ENCODE measurements around the gene POLA1.

Gene POLA1

GRCh38 chrX:24759786-24760185 lies 66.1 kb downstream of the POLA1 start:
- no peaks in the 10 kb centered on the region for H3K27me3 ChIP-seq (ENCODE audit: control insufficient read depth in 1 of 2, insufficient read depth in 2 of 2, low read length in 2 of 2)
- no peak overlapping the region for H3K9ac ChIP-seq (ENCODE audit: low read depth in 1 of 2, low read length in 2 of 2)
- H3K9me3 ChIP-seq (ENCODE audit: control insufficient read depth in 1 of 2, low read length in 2 of 2): no peaks in the 10 kb centered on the region
- H3K27ac ChIP-seq (ENCODE audit: low read depth, low read length): no peak overlapping the region
- H3K4me3 ChIP-seq (ENCODE audit: low read depth in 1 of 2, low read length in 2 of 2): no peak overlapping the region
- H3K36me3 ChIP-seq (ENCODE audit: control insufficient read depth in 1 of 2, insufficient read depth in 2 of 2, low read length in 2 of 2): peaks cover 0 to 7% of the 10 kb centered on the region in 2 donors
- H3K4me1 ChIP-seq (ENCODE audit: control insufficient read depth in 1 of 2, insufficient read depth in 2 of 2, low read length in 2 of 2): no peaks in the 10 kb centered on the region

- H3K27ac ChIP-seq (ENCODE audit: low read depth, low read length): no peak overlapping the region
- H3K4me3 ChIP-seq (ENCODE audit: low read depth in 1 of 2, low read length in 2 of 2): no peak overlapping the region
- H3K9me3 ChIP-seq (ENCODE audit: control insufficient read depth in 1 of 2, low read length in 2 of 2): no peaks in the 10 kb centered on the region
- H3K36me3 ChIP-seq (ENCODE audit: control insufficient read depth in 1 of 2, insufficient read depth in 2 of 2, low read length in 2 of 2): peaks cover 0 to 7% of the 10 kb centered on the region in 2 donors
- H3K27me3 ChIP-seq (ENCODE audit: control insufficient read depth in 1 of 2, insufficient read depth in 2 of 2, low read length in 2 of 2): no peaks in the 10 kb centered on the region
- no peaks in the 10 kb centered on the region for H3K4me1 ChIP-seq (ENCODE audit: control insufficient read depth in 1 of 2, insufficient read depth in 2 of 2, low read length in 2 of 2)
- H3K9ac ChIP-seq (ENCODE audit: low read depth in 1 of 2, low read length in 2 of 2): no peak overlapping the region
Measured at GRCh38 chrX:24760363-24761000, 66.8 kb downstream of the POLA1 start.

DNA sequence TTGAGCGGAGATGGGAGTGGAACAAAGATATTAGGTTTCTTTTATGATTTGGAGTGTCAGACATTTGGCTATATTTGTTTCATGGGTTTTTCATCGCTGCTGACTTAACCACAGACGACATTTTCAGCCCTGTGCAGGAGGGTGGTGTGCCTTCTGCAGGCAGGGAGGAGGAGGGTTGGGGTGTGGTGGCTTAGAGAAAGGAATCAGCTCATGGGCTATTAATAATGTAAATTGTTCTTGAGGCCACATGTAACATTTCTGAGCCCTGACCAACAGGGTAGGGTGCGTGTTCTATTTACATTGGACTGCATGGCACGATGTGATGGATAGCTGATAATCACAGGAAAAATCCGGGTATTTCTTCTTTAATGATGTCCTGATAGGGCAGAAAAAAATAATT lies 67.6 kb downstream of the POLA1 start:
- no peaks in the 10 kb centered on the region for H3K4me1 ChIP-seq (ENCODE audit: control insufficient read depth in 1 of 2, insufficient read depth in 2 of 2, low read length in 2 of 2)
- no peak overlapping the region for H3K9ac ChIP-seq (ENCODE audit: low read depth in 1 of 2, low read length in 2 of 2)
- H3K27ac ChIP-seq (ENCODE audit: low read depth, low read length): no peak overlapping the region
- no peaks in the 10 kb centered on the region for H3K27me3 ChIP-seq (ENCODE audit: control insufficient read depth in 1 of 2, insufficient read depth in 2 of 2, low read length in 2 of 2)
- no peaks in the 10 kb centered on the region for H3K9me3 ChIP-seq (ENCODE audit: control insufficient read depth in 1 of 2, low read length in 2 of 2)
- H3K4me3 ChIP-seq (ENCODE audit: low read depth in 1 of 2, low read length in 2 of 2): no peak overlapping the region
- H3K36me3 ChIP-seq (ENCODE audit: control insufficient read depth in 1 of 2, insufficient read depth in 2 of 2, low read length in 2 of 2): peaks cover 0 to 7% of the 10 kb centered on the region in 2 donors

DNA sequence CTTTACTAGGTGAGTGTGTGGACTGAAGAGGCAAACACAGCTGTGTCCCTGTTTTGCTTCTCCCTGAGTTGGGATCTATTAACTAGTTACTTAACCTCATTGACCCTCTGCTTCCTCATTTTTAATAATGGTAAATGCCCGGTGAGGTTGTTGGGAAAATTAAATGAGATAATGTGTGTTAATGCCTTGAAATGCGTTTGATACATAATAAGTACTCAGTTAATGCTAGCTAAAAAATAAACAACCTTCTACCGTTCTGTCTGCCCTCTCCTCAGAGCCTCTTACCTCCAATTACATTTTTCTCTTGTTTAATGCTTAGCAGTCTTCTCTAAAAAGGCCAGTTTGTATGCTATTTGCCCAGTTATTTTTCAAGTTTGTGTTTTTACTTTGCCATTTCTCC lies 70.3 kb downstream of the POLA1 start:
- H3K9ac ChIP-seq (ENCODE audit: low read depth in 1 of 2, low read length in 2 of 2): no peak overlapping the region
- no peaks in the 10 kb centered on the region for H3K4me1 ChIP-seq (ENCODE audit: control insufficient read depth in 1 of 2, insufficient read depth in 2 of 2, low read length in 2 of 2)
- no peaks in the 10 kb centered on the region for H3K27me3 ChIP-seq (ENCODE audit: control insufficient read depth in 1 of 2, insufficient read depth in 2 of 2, low read length in 2 of 2)
- peaks cover 0 to 7% of the 10 kb centered on the region in 2 donors for H3K36me3 ChIP-seq (ENCODE audit: control insufficient read depth in 1 of 2, insufficient read depth in 2 of 2, low read length in 2 of 2)
- no peak overlapping the region for H3K27ac ChIP-seq (ENCODE audit: low read depth, low read length)
- no peak overlapping the region for H3K4me3 ChIP-seq (ENCODE audit: low read depth in 1 of 2, low read length in 2 of 2)
- H3K9me3 ChIP-seq (ENCODE audit: control insufficient read depth in 1 of 2, low read length in 2 of 2): no peaks in the 10 kb centered on the region

- no peaks in the 10 kb centered on the region for H3K9me3 ChIP-seq (ENCODE audit: control insufficient read depth in 1 of 2, low read length in 2 of 2)
- no peak overlapping the region for H3K27ac ChIP-seq (ENCODE audit: low read depth, low read length)
- no peak overlapping the region for H3K4me3 ChIP-seq (ENCODE audit: low read depth in 1 of 2, low read length in 2 of 2)
- no peaks in the 10 kb centered on the region for H3K27me3 ChIP-seq (ENCODE audit: control insufficient read depth in 1 of 2, insufficient read depth in 2 of 2, low read length in 2 of 2)
- no peak overlapping the region for H3K9ac ChIP-seq (ENCODE audit: low read depth in 1 of 2, low read length in 2 of 2)
- H3K4me1 ChIP-seq (ENCODE audit: control insufficient read depth in 1 of 2, insufficient read depth in 2 of 2, low read length in 2 of 2): no peaks in the 10 kb centered on the region
- H3K36me3 ChIP-seq (ENCODE audit: control insufficient read depth in 1 of 2, insufficient read depth in 2 of 2, low read length in 2 of 2): peaks cover 0 to 2% of the 10 kb centered on the region in 2 donors
Measured at GRCh38 chrX:24767557-24767956, 73.8 kb downstream of the POLA1 start.

- Histone ChIP-seq H3K9me3 (ENCODE audit: control insufficient read depth in 1 of 2, low read length in 2 of 2) (no peaks in the 10 kb centered on the region), H3K4me3 (ENCODE audit: low read depth in 1 of 2, low read length in 2 of 2) (no peak overlapping the region), H3K9ac (ENCODE audit: low read depth in 1 of 2, low read length in 2 of 2) (no peak overlapping the region), H3K36me3 (ENCODE audit: control insufficient read depth in 1 of 2, insufficient read depth in 2 of 2, low read length in 2 of 2) (no peaks in the 10 kb centered on the region), H3K27me3 (ENCODE audit: control insufficient read depth in 1 of 2, insufficient read depth in 2 of 2, low read length in 2 of 2) (no peaks in the 10 kb centered on the region), H3K27ac (ENCODE audit: low read depth, low read length) (no peak overlapping the region), H3K4me1 (ENCODE audit: control insufficient read depth in 1 of 2, insufficient read depth in 2 of 2, low read length in 2 of 2) (no peaks in the 10 kb centered on the region)
Measured at GRCh38 chrX:24768556-24768955, 74.8 kb downstream of the POLA1 start.

GRCh38 chrX:24774650-24775049 lies 80.9 kb downstream of the POLA1 start:
- no peaks in the 10 kb centered on the region for H3K36me3 ChIP-seq (ENCODE audit: control insufficient read depth in 1 of 2, insufficient read depth in 2 of 2, low read length in 2 of 2)
- H3K27ac ChIP-seq (ENCODE audit: low read depth, low read length): no peak overlapping the region
- no peak overlapping the region for H3K4me3 ChIP-seq (ENCODE audit: low read depth in 1 of 2, low read length in 2 of 2)
- H3K9me3 ChIP-seq (ENCODE audit: control insufficient read depth in 1 of 2, low read length in 2 of 2): no peaks in the 10 kb centered on the region
- H3K27me3 ChIP-seq (ENCODE audit: control insufficient read depth in 1 of 2, insufficient read depth in 2 of 2, low read length in 2 of 2): no peaks in the 10 kb centered on the region
- H3K9ac ChIP-seq (ENCODE audit: low read depth in 1 of 2, low read length in 2 of 2): no peak overlapping the region
- H3K4me1 ChIP-seq (ENCODE audit: control insufficient read depth in 1 of 2, insufficient read depth in 2 of 2, low read length in 2 of 2): peaks cover 0 to 12% of the 10 kb centered on the region in 2 donors

GRCh38 chrX:24775891-24776290 lies 82.2 kb downstream of the POLA1 start:
- Histone ChIP-seq H3K27ac (ENCODE audit: low read depth, low read length) (no peak overlapping the region), H3K4me3 (ENCODE audit: low read depth in 1 of 2, low read length in 2 of 2) (no peak overlapping the region), H3K27me3 (ENCODE audit: control insufficient read depth in 1 of 2, insufficient read depth in 2 of 2, low read length in 2 of 2) (no peaks in the 10 kb centered on the region), H3K9ac (ENCODE audit: low read depth in 1 of 2, low read length in 2 of 2) (no peak overlapping the region), H3K9me3 (ENCODE audit: control insufficient read depth in 1 of 2, low read length in 2 of 2) (no peaks in the 10 kb centered on the region), H3K36me3 (ENCODE audit: control insufficient read depth in 1 of 2, insufficient read depth in 2 of 2, low read length in 2 of 2) (no peaks in the 10 kb centered on the region), H3K4me1 (ENCODE audit: control insufficient read depth in 1 of 2, insufficient read depth in 2 of 2, low read length in 2 of 2) (peaks cover 0 to 12% of the 10 kb centered on the region in 2 donors)

- H3K36me3 ChIP-seq (ENCODE audit: control insufficient read depth in 1 of 2, insufficient read depth in 2 of 2, low read length in 2 of 2): no peaks in the 10 kb centered on the region
- H3K9ac ChIP-seq (ENCODE audit: low read depth in 1 of 2, low read length in 2 of 2): no peak overlapping the region
- H3K4me3 ChIP-seq (ENCODE audit: low read depth in 1 of 2, low read length in 2 of 2): no peak overlapping the region
- peaks cover 0 to 12% of the 10 kb centered on the region in 2 donors for H3K4me1 ChIP-seq (ENCODE audit: control insufficient read depth in 1 of 2, insufficient read depth in 2 of 2, low read length in 2 of 2)
- H3K27ac ChIP-seq (ENCODE audit: low read depth, low read length): no peak overlapping the region
- H3K9me3 ChIP-seq (ENCODE audit: control insufficient read depth in 1 of 2, low read length in 2 of 2): no peaks in the 10 kb centered on the region
- H3K27me3 ChIP-seq (ENCODE audit: control insufficient read depth in 1 of 2, insufficient read depth in 2 of 2, low read length in 2 of 2): no peaks in the 10 kb centered on the region
Measured at GRCh38 chrX:24777660-24778059, 83.9 kb downstream of the POLA1 start.

DNA sequence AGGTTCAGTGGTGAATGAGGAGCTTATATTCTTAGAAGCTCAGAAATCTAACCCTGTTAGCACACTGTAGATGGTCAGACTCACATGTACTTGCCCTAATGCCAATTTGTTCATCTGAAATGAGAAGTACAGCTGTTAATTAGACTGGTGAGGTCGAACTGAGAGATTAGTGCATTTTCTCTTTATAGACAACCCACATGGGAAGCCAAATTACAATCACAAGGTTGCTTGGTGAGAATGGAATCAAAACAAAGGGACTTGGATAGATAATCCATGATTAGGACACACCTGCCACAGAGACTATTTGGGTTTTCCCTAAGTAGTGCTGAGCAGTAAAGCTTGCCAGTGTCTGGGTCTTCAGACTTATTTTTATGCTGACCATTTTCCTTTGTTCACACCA lies 88.3 kb downstream of the POLA1 start:
- no peaks in the 10 kb centered on the region for H3K36me3 ChIP-seq (ENCODE audit: control insufficient read depth in 1 of 2, insufficient read depth in 2 of 2, low read length in 2 of 2)
- H3K9ac ChIP-seq (ENCODE audit: low read depth in 1 of 2, low read length in 2 of 2): no peak overlapping the region
- no peaks in the 10 kb centered on the region for H3K9me3 ChIP-seq (ENCODE audit: control insufficient read depth in 1 of 2, low read length in 2 of 2)
- no peak overlapping the region for H3K27ac ChIP-seq (ENCODE audit: low read depth, low read length)
- H3K27me3 ChIP-seq (ENCODE audit: control insufficient read depth in 1 of 2, insufficient read depth in 2 of 2, low read length in 2 of 2): no peaks in the 10 kb centered on the region
- H3K4me1 ChIP-seq (ENCODE audit: control insufficient read depth in 1 of 2, insufficient read depth in 2 of 2, low read length in 2 of 2): peaks cover 0 to 2% of the 10 kb centered on the region in 2 donors
- no peak overlapping the region for H3K4me3 ChIP-seq (ENCODE audit: low read depth in 1 of 2, low read length in 2 of 2)

- Histone ChIP-seq H3K27ac (ENCODE audit: low read depth, low read length) (no peak overlapping the region), H3K9me3 (ENCODE audit: control insufficient read depth in 1 of 2, low read length in 2 of 2) (no peaks in the 10 kb centered on the region), H3K4me3 (ENCODE audit: low read depth in 1 of 2, low read length in 2 of 2) (no peak overlapping the region), H3K36me3 (ENCODE audit: control insufficient read depth in 1 of 2, insufficient read depth in 2 of 2, low read length in 2 of 2) (no peaks in the 10 kb centered on the region), H3K9ac (ENCODE audit: low read depth in 1 of 2, low read length in 2 of 2) (no peak overlapping the region), H3K27me3 (ENCODE audit: control insufficient read depth in 1 of 2, insufficient read depth in 2 of 2, low read length in 2 of 2) (no peaks in the 10 kb centered on the region), H3K4me1 (ENCODE audit: control insufficient read depth in 1 of 2, insufficient read depth in 2 of 2, low read length in 2 of 2) (no peaks in the 10 kb centered on the region)
Measured at GRCh38 chrX:24789047-24789446, 95.3 kb downstream of the POLA1 start.

All from duodenal mucosa (tissue), 2 donors.